ENCODE results near the gene LEUTX. TPM values are rescaled to one million over a fixed set of nuclear protein-coding genes. Genes with fewer than 3 reads are reported as not detected.

Gene LEUTX
- polyA plus RNA-seq, 1 experiment = not detected

- H3K27me3 ChIP-seq (ENCODE audit: control insufficient read depth, insufficient read depth, low read length) = no peaks in the 10 kb centered on the region
- DNase-seq (ENCODE audit: low read depth) = no peak
- TF ChIP-seq CTCF (IDR thresholded peaks at IDR 0.05; ENCODE audit: insufficient read depth, low read depth, low read length) = no peak
- POLR2A ChIA-PET = no interaction called here
- CTCF ChIA-PET = interaction anchor here (1.3 to 8.1 kb wide), 2 partner anchors 15 to 25 kb away, joined by 3 to 46 read pairs; partner anchors contain the start of gene FBL
- H3K36me3 ChIP-seq (ENCODE audit: control insufficient read depth, insufficient read depth, low read length) = peaks cover 29% of the 10 kb centered on the region
- no peak overlapping the region for H3K4me3 ChIP-seq (ENCODE audit: low read depth, low read length)
These were observed 50.0 kb downstream of the LEUTX start for GRCh38 chr19:39828654-39829032.

DNA sequence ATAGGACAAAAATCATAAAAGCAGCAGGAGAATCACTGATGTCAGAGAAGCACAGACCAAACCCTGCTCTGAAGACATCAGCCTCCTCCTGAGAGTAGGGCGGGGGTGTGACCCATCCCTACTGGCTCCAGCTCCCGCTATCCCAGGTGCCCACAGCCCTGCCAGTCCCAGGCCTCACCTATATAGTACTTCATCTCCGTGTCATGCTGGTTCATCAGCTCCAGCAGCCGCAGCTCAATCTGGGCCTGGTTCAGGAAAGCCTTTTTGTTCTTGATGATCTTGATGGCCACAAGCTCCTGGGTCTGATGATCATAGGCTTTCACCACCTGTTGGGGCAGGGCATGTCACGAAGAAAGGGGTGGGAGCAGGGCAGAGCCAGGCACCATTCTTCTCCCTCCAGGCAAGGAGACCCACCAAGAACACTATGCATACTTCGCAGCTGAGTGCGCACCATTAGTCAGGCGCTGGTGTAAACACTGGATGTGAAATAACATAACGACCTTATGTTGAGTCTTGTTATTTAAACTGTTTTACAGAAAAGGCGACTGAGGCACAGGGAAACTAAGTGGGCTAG is 51.1 kb downstream of the LEUTX start:
- CTCF ChIA-PET = interaction anchor here (8.1 kb wide), 1 partner anchor 14 kb away, joined by 46 read pairs; the partner anchor contains the start of gene FBL
- Histone ChIP-seq H3K36me3 (ENCODE audit: control insufficient read depth, insufficient read depth, low read length) (peaks cover 31% of the 10 kb centered on the region), H3K4me3 (ENCODE audit: low read depth, low read length) (no peak overlapping the region), H3K27me3 (ENCODE audit: control insufficient read depth, insufficient read depth, low read length) (no peaks in the 10 kb centered on the region)
- POLR2A ChIA-PET = no interaction called here
- TF ChIP-seq CTCF (IDR thresholded peaks at IDR 0.05; ENCODE audit: insufficient read depth, low read depth, low read length) = no peak
- no peak for DNase-seq (ENCODE audit: low read depth)

DNA sequence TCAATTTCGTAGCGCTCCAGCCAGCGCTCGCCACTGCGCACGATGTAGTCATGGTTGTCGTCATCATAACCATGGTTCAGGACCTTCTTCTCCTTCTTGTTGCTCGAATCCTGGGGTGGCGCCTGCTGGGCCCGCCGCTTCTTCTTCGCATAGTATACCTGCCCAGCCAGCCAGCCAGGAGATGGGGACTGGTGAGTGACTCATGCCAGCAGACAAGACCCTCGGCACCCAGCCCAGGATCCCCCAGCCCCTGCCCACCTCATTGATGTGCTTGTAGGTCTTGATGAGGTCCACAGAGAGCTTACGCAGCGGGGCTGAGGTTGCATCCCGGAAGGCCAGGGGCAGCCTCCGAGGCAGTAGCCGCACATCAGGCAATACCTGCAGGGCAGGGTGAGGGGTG is 51.8 kb downstream of the LEUTX start:
- POLR2A ChIA-PET = no interaction called here
- H3K36me3 ChIP-seq (ENCODE audit: control insufficient read depth, insufficient read depth, low read length) = peaks cover 31% of the 10 kb centered on the region
- no peaks in the 10 kb centered on the region for H3K27me3 ChIP-seq (ENCODE audit: control insufficient read depth, insufficient read depth, low read length)
- no peak overlapping the region for H3K4me3 ChIP-seq (ENCODE audit: low read depth, low read length)
- TF ChIP-seq CTCF (IDR thresholded peaks at IDR 0.05; ENCODE audit: insufficient read depth, low read depth, low read length) = no peak
- CTCF ChIA-PET = interaction anchor here (8.1 kb wide), 1 partner anchor 13 kb away, joined by 46 read pairs; the partner anchor contains the start of gene FBL
- no peak for DNase-seq (ENCODE audit: low read depth)

GRCh38 chr19:39830847-39831246 is 52.2 kb downstream of the LEUTX start:
- CTCF ChIA-PET = no interaction called here
- POLR2A ChIA-PET = no interaction called here
- Histone ChIP-seq H3K36me3 (ENCODE audit: control insufficient read depth, insufficient read depth, low read length) (peaks cover 28% of the 10 kb centered on the region), H3K4me3 (ENCODE audit: low read depth, low read length) (no peak overlapping the region), H3K27me3 (ENCODE audit: control insufficient read depth, insufficient read depth, low read length) (no peaks in the 10 kb centered on the region)
- TF ChIP-seq CTCF (IDR thresholded peaks at IDR 0.05; ENCODE audit: insufficient read depth, low read depth, low read length) = no peak
- DNase-seq (ENCODE audit: low read depth) = no peak

- ChIA-PET CTCF (no interaction called here), POLR2A (no interaction called here)
- no peaks in the 10 kb centered on the region for H3K27me3 ChIP-seq (ENCODE audit: control insufficient read depth, insufficient read depth, low read length)
- no peak for DNase-seq (ENCODE audit: low read depth)
- H3K36me3 ChIP-seq (ENCODE audit: control insufficient read depth, insufficient read depth, low read length) = peaks cover 27% of the 10 kb centered on the region
- TF ChIP-seq CTCF (IDR thresholded peaks at IDR 0.05; ENCODE audit: insufficient read depth, low read depth, low read length) = no peak
- no peak overlapping the region for H3K4me3 ChIP-seq (ENCODE audit: low read depth, low read length)
These were observed 53.0 kb downstream of the LEUTX start for GRCh38 chr19:39831679-39832078.

All from BJ (cell line).